IMR-90 (cell line): ENCODE results near the gene PLXDC1. TPM values are rescaled to one million over a fixed set of nuclear protein-coding genes. Genes with fewer than 3 reads are reported as not detected.

Experiments used
- ATAC-seq: fragments of 200-7000 bp; cut with Tn5 transposase; 2 replicates; pipeline ENCODE4 v1.9.1; 2020; ENCODE audit warnings: low read depth, mild to moderate bottlenecking, moderate library complexity
- BruUV-seq: library from RNA; stranded (reverse); fragments of 400-500 nt; replicated peaks from 2 replicates; lab custom pipeline; 2021; lab: Mats Ljungman, UMichigan
- CTCF ChIA-PET: fragments of 300-600 bp; formaldehyde crosslinking; extraction: SDS; loops from one replicate; lab custom pipeline; 2021; ENCODE audit warnings: antibody characterized with exemption; lab: Yijun Ruan, JAX
- POLR2A ChIA-PET: fragments of 300-600 bp; sonication (Branson Sonifier 250); formaldehyde crosslinking; loops from one replicate; lab custom pipeline; 2022; ENCODE audit warnings: antibody characterized with exemption; ENCODE audit not compliant: unreplicated experiment; lab: Charles Lee
- DNase-seq: peaks from one replicate; pipeline ENCODE4 v3.0.0; 2013
- H2AFZ ChIP-seq: replicated peaks from 2 replicates; pipeline ENCODE3; 2013; ENCODE audit warnings: low read length, mild to moderate bottlenecking; ENCODE audit not compliant: poor library complexity
- H2AK5ac ChIP-seq: 2 replicates; pipeline ENCODE4 v1.6.1; 2013; ENCODE audit warnings: low read depth, low read length, inconsistent platforms
- H2AK9ac ChIP-seq: replicated peaks from 2 replicates; pipeline ENCODE3; 2013; ENCODE audit warnings: mild to moderate bottlenecking, low read depth, low read length, moderate library complexity; ENCODE audit not compliant: poor library complexity
- H2BK120ac ChIP-seq: 2 replicates; pipeline ENCODE4 v1.6.1; 2013; ENCODE audit warnings: low read depth, low read length, inconsistent platforms
- H2BK15ac ChIP-seq: 3 replicates; pipeline ENCODE4 v1.6.1; 2013; ENCODE audit warnings: low read depth, low read length, inconsistent platforms
- H2BK20ac ChIP-seq: 2 replicates; pipeline ENCODE4 v1.6.1; 2013; ENCODE audit warnings: low read depth, mild to moderate bottlenecking, inconsistent platforms, low read length, moderate library complexity
- H2BK5ac ChIP-seq: 2 replicates; pipeline ENCODE4 v1.6.1; 2013; ENCODE audit warnings: mild to moderate bottlenecking, low read depth, low read length, inconsistent platforms; ENCODE audit not compliant: poor library complexity, severe bottlenecking
- H3K14ac ChIP-seq: replicated peaks from 2 replicates; pipeline ENCODE4 v1.6.1; 2013; ENCODE audit warnings: low read depth, low read length, inconsistent platforms
- H3K18ac ChIP-seq: 2 replicates; pipeline ENCODE4 v1.6.1; 2013; ENCODE audit warnings: low read depth, low read length, control low read depth
- H3K23ac ChIP-seq: 2 replicates; pipeline ENCODE4 v1.6.1; 2013; ENCODE audit warnings: low read depth, low read length, inconsistent platforms
- H3K27ac ChIP-seq: 2 replicates; pipeline ENCODE4 v1.5.1; 2013; ENCODE audit warnings: mild to moderate bottlenecking, control low read depth, low read length; ENCODE audit not compliant: insufficient read depth
- H3K27me3 ChIP-seq: 2 replicates; pipeline ENCODE4 v1.6.1; 2013; ENCODE audit warnings: low read length; ENCODE audit not compliant: control insufficient read depth, insufficient read depth
- H3K36me3 ChIP-seq: 2 replicates; pipeline ENCODE4 v1.6.1; 2013; ENCODE audit warnings: low read length, mixed read lengths; ENCODE audit not compliant: control insufficient read depth, insufficient read depth
- H3K4ac ChIP-seq: 2 replicates; pipeline ENCODE4 v1.6.1; 2013; ENCODE audit warnings: low read depth, low read length, inconsistent platforms
- H3K4me1 ChIP-seq: 2 replicates; pipeline ENCODE4 v1.6.1; 2013; ENCODE audit warnings: low read length, mixed read lengths; ENCODE audit not compliant: control insufficient read depth, insufficient read depth
- H3K4me2 ChIP-seq: 2 replicates; pipeline ENCODE4 v1.6.1; 2013; ENCODE audit warnings: low read depth, mild to moderate bottlenecking, control low read depth, low read length, moderate library complexity
- H3K4me3 ChIP-seq: 2 replicates; pipeline ENCODE4 v1.5.1; 2013; ENCODE audit warnings: low read depth, mild to moderate bottlenecking, control low read depth, low read length, moderate library complexity; ENCODE audit not compliant: insufficient read depth
- H3K56ac ChIP-seq: 2 replicates; pipeline ENCODE4 v1.6.1; 2013; ENCODE audit warnings: low read length, inconsistent platforms; ENCODE audit not compliant: insufficient read depth; ENCODE audit errors: extremely low read depth
- H3K79me1 ChIP-seq, 2 experiments: 2 replicates each; pipeline ENCODE4 v1.6.1; 2013; ENCODE audit warnings: low read length in 2 of 2, inconsistent platforms in 1 of 2, low read depth in 1 of 2
- H3K9ac ChIP-seq: 2 replicates; pipeline ENCODE4 v1.6.1; 2013; ENCODE audit warnings: low read depth, low read length, control low read depth
- H3K9me1 ChIP-seq: 2 replicates; pipeline ENCODE4 v1.6.1; 2013; ENCODE audit warnings: low read length, inconsistent platforms; ENCODE audit not compliant: insufficient read depth
- H3K9me3 ChIP-seq: 2 replicates; pipeline ENCODE4 v1.6.1; 2013; ENCODE audit warnings: low read length; ENCODE audit not compliant: control insufficient read depth, insufficient read depth
- H4K20me1 ChIP-seq: 2 replicates; pipeline ENCODE4 v1.6.1; 2013; ENCODE audit warnings: low read length, inconsistent platforms; ENCODE audit not compliant: insufficient read depth
- H4K5ac ChIP-seq: 2 replicates; pipeline ENCODE4 v1.6.1; 2013; ENCODE audit warnings: mild to moderate bottlenecking, low read depth, low read length, control low read depth
- H4K8ac ChIP-seq, 2 experiments: 2 replicates each; pipeline ENCODE4 v1.6.1; 2013; ENCODE audit warnings: low read depth in 2 of 2, low read length in 2 of 2, control low read depth in 1 of 2, inconsistent platforms in 1 of 2
- H4K91ac ChIP-seq: 2 replicates; pipeline ENCODE4 v1.6.1; 2013; ENCODE audit warnings: low read depth, low read length, inconsistent platforms; ENCODE audit not compliant: insufficient read depth
- CEBPB ChIP-seq: IDR thresholded peaks from 2 replicates; pipeline ENCODE4 v1.6.1; 2012; ENCODE audit warnings: low read depth, low read length, improper control_type of control experiment
- CHD1 ChIP-seq: IDR thresholded peaks from 2 replicates; pipeline ENCODE4 v1.6.1; 2012; ENCODE audit warnings: low read depth, low read length, improper control_type of control experiment
- MAFK ChIP-seq: IDR thresholded peaks from 2 replicates; pipeline ENCODE4 v1.6.1; 2012; ENCODE audit warnings: low read depth, low read length, improper control_type of control experiment
- POLR2A ChIP-seq: IDR thresholded peaks from 2 replicates; pipeline ENCODE4 v1.6.1; 2012; ENCODE audit warnings: mild to moderate bottlenecking, low read depth, low read length
- RCOR1 ChIP-seq: IDR thresholded peaks from 2 replicates; pipeline ENCODE4 v1.6.1; 2012; ENCODE audit warnings: mild to moderate bottlenecking, low read length, improper control_type of control experiment; ENCODE audit not compliant: insufficient replicate concordance
- RFX5 ChIP-seq: IDR thresholded peaks from 2 replicates; pipeline ENCODE4 v1.8.0; 2012; ENCODE audit warnings: low read depth, mild to moderate bottlenecking, low read length, moderate library complexity
- SMC3 ChIP-seq: fragments of 150-350 bp; IDR thresholded peaks from 2 replicates; pipeline ENCODE4 v1.6.1; 2016; ENCODE audit warnings: low read depth, mild to moderate bottlenecking, antibody characterized with exemption, low read length, moderate library complexity
- WGBS, 2 experiments: methylation state at CpG; one replicate each; pipeline versions ENCODE4 v1.1.5 to v1.1.7; 2013; ENCODE audit warnings: missing lambda C conversion rate in 2 of 2; ENCODE audit not compliant: insufficient read length in 1 of 2; ENCODE audit errors: extremely low coverage in 2 of 2; 5-methylcytosine and 5-hydroxymethylcytosine counted together
- dilution Hi-C: fragments of 300-500 bp; cut with HindIII; formaldehyde crosslinking; loops from one replicate; pipeline ENCODE4 v1.14.3; 2018; ENCODE audit warnings: low sequenced_read_pairs; ENCODE audit not compliant: unreplicated experiment
- in situ Hi-C: fragments of 300-500 bp; cut with MboI; formaldehyde crosslinking; loops from 3 replicates; pipeline ENCODE4 v1.14.3; 2019; ENCODE audit warnings: low sequenced_read_pairs, inconsistent platforms, mixed read lengths
- intact Hi-C: fragments of 100-400 bp; cut with micrococcal nuclease; formaldehyde crosslinking; loops from 2 replicates; pipeline ENCODE4 v1.10.0; 2022
- polyA plus RNA-seq, 3 experiments: library from polyadenylated mRNA; depleted of rRNA; stranded (reverse); fragments of >200 nt; gene quantifications; 2 replicates each; pipeline ENCODE4 v1.2.3, GENCODE V29; 2012; ENCODE audit warnings: low replicate concordance in 1 of 3
- total RNA-seq: library from RNA; depleted of rRNA; stranded (reverse); fragments of >200 nt; gene quantifications from 2 replicates; pipeline ENCODE4 v1.2.3, GENCODE V29; 2012

PLXDC1 gene
- total and polyA plus RNA-seq, 2 of the 4 experiments (the other 2 are of a cell fraction): under 0.01 to 0.50 TPM

GRCh38 chr17:39090400-39090799 lies 61.0 kb downstream of the PLXDC1 start:
- peaks cover 3% of the 10 kb centered on the region; the same call in 1 of the 2 replicates for H3K4me1 ChIP-seq
- H4K5ac ChIP-seq: no peak overlapping the region
- no peak overlapping the region for H3K4me3 ChIP-seq
- no peak overlapping the region for H3K14ac ChIP-seq
- no peak overlapping the region for H2BK15ac ChIP-seq
- H2BK120ac ChIP-seq: no peak overlapping the region
- intact Hi-C loops: no loop called here
- no peak overlapping the region for H3K9ac ChIP-seq
- no peak overlapping the region for H3K4ac ChIP-seq
- no peak for TF ChIP-seq RCOR1
- no peak for TF ChIP-seq RFX5
- no peak for TF ChIP-seq MAFK
- no peak for TF ChIP-seq POLR2A
- TF ChIP-seq CEBPB: no peak
- no peak for TF ChIP-seq CHD1
- TF ChIP-seq SMC3: no peak
- no peak overlapping the region for H2BK5ac ChIP-seq
- dilution Hi-C loops: no loop called here
- no peak overlapping the region for H4K8ac ChIP-seq
- DNase-seq (no peak), ATAC-seq (no peak)
- H4K91ac ChIP-seq: no peak overlapping the region
- H3K23ac ChIP-seq: no peak overlapping the region
- no TSS peak for BruUV-seq
- H3K36me3 ChIP-seq: no peaks in the 10 kb centered on the region
- H2BK20ac ChIP-seq: no peak overlapping the region
- no peaks in the 10 kb centered on the region for H3K9me3 ChIP-seq
- no peak overlapping the region for H3K18ac ChIP-seq
- H2AK5ac ChIP-seq: no peak overlapping the region
- in situ Hi-C loops: no loop called here
- no peaks in the 10 kb centered on the region for H4K20me1 ChIP-seq
- no peak overlapping the region for H2AK9ac ChIP-seq
- H2AFZ ChIP-seq: no peak overlapping the region
- peaks cover 37% of the 10 kb centered on the region for H3K27me3 ChIP-seq
- CTCF ChIA-PET: no interaction called here
- H3K27ac ChIP-seq: no peak overlapping the region
- WGBS, 2 experiments: 77% methylated on average over 3 of the region's 9 CpGs; no CpG with 5 or more reads in 1 of the 2 experiments
- no peaks in the 10 kb centered on the region for H3K79me1 ChIP-seq
- POLR2A ChIA-PET: no interaction called here
- no peaks in the 10 kb centered on the region for H3K9me1 ChIP-seq
- no peak overlapping the region for H3K4me2 ChIP-seq
- H3K56ac ChIP-seq: no peak overlapping the region
